Hindlimb muscle (tissue), 1 donor: ENCODE measurements around the gene FAM20C. TPM values are rescaled to one million over a fixed set of nuclear protein-coding genes. Genes with fewer than 3 reads are reported as not detected.

Source experiments
- DNase-seq: peaks from one replicate; pipeline ENCODE4 v3.0.0-alpha.2; 2013
- polyA plus RNA-seq: library from polyadenylated mRNA; unstranded; fragments of 120-200 nt; gene quantifications from one replicate; pipeline ENCODE4 v1.2.1, GENCODE V29; 2013; ENCODE audit not compliant: insufficient read length

The FAM20C gene
- polyA plus RNA-seq, 1 donor, result 41.7 TPM

DNA sequence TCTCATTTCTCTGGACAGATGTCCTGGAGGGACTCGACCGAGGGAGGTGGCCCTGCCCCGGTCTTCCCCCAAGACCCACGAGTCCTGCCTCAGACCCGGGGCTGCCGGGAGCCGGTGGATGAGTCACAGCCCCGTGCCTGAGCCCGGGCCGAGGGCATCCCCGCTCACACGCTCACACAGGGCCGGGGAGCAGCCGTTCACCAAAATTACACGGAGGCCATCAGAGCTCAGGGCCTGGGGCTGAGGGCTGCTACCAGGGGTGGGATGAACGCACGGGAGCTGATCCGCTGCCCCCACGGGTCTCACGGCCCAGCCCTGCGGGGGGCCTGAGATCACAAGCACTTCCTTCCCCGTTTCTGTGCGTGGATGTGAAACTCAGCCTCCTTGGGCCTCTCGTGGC, 17.5 kb downstream of the FAM20C start:
- DNase-seq, result no peak

DNA sequence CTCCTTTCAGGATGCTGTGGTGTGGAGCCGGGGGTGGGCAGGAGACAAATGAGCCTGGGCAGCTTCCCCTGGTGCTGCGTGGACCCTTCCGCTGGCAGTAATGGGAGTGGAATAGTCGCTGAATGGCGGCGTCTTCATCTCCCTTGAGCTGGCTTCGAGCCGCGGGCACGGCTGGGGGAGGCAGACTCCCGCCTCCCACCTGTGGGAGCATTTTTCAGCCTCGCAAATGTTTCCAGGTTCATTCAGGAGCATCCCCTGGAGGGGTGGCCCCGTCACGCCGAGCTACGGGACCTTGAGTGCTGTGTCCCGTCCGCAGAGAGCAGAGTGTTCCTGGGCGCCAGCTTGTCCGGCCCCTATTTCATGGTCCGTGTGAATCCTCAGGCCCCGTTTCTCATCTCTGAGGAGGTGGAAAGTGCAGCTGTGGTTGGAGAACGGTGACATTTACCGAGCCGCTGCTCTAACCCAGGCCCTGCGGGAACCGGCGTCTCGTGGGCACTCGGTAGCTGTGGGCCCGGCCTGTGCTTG, 18.1 kb downstream of the FAM20C start:
- no peak for DNase-seq

DNA sequence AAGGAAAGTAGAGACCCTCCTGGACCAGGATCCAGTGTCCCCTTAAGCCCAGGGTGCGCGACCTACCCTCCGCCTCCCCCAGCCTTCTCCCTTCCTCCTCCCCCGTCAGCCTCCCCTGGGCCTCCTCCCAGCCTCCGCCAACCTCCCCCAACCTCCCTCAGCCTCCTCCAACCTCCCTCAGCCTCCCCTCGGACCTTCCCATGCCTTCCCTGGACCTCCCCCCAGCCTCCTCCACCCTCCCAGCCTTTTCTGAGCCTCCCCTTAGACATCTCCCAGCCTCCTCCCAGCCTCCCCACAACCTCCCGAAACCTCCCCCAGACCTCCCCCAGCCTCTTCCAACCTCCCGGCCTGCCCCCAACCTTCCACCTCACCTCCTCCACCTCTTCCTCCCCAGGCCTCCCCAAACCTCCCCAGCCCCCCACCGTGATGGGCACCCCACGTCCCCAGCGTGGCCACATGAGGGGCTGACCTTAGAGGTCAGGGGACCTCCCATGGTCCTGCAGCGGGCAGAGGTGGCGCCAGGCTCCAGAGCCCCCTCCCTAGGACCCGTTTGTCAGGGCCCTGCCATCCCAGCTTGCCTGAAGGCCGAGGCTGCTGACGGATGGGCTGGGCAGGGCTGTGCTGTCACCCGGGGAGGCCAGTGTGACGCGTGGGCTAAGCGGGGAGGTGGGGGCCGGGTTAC, 18.8 kb downstream of the FAM20C start:
- DNase-seq, result no peak

DNA sequence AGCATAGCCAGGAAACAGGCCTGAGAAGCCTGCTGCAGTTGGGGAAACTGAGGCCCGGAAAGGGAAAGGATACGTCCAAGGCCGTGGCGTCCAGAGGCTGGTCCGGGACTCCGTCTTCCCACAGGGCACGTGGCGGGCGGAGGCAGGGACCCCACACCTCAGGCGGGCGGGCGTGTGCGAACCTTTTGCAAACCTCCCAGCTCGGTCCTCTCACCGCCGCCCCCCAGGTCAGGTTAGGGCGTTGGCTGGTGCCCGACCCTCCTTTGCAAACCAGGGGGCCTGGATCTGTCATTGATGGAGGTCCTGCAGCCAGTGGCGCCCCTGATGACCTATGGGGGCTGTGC, 19.3 kb downstream of the FAM20C start:
- DNase-seq, result no peak

- no peak for DNase-seq
These were observed 20.4 kb downstream of the FAM20C start for GRCh38 chr7:212754-213153.

GRCh38 chr7:213324-213993, 21.1 kb downstream of the FAM20C start:
- DNase-seq, result no peak

- DNase-seq, result no peak
These were observed 22.2 kb downstream of the FAM20C start for GRCh38 chr7:214410-215212.

- peak; percentile 78 for DNase-seq
These were observed 24.3 kb downstream of the FAM20C start for GRCh38 chr7:216360-217300.

GRCh38 chr7:217781-218180, 25.4 kb downstream of the FAM20C start:
- DNase-seq, result no peak

DNA sequence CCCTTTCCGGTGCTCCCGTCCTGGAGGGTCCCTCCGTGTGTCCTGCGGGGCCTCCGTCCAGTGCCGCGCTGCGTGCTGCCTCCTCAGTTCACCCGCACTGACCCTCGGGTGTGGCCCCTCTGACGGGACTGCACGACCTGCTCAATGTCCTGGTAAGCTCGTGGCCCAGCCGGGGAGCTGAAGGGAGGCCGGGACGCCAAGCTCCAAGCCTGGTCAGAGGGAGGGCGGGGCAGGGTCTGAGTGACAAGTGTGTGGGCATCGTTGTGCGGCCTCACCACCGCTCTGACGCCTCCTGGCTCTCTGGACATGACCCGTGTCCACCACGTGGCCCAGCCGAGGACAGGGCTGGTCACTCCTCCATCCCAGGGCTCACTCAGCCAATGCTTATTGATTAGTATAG, 25.9 kb downstream of the FAM20C start:
- no peak for DNase-seq

GRCh38 chr7:218896-219580, 26.7 kb downstream of the FAM20C start:
- DNase-seq, result no peak

DNA sequence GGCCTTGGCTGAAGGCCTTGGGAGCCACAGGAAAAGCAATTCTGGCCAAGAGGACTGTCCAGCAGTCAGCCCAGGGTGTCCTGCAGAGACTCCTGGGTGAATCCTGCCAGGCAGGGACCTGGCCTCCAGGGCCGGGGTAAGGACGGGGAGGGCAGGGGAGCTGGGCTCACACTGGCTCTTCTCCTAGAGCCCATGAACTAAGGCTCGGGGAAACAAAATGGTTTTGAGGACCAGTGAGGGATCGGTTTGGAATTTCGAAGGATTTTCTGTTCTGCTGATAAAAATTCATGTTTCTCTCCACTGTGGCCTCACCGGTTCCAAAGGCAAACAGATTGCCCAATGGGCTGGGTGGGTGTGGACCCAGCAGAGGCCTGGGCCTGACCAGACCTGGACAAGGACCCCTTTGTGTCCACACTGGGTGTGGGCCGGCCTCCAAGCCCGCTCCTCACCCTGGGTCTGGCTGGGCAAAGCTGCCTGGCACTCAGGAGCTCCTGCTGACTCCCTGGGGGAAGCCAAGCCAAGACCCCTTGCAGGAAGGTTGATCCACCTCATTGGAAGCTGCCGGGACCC, 27.3 kb downstream of the FAM20C start:
- no peak for DNase-seq

GRCh38 chr7:220151-220841, 27.9 kb downstream of the FAM20C start:
- DNase-seq, result no peak

GRCh38 chr7:221978-222715, 29.8 kb downstream of the FAM20C start:
- no peak for DNase-seq

DNA sequence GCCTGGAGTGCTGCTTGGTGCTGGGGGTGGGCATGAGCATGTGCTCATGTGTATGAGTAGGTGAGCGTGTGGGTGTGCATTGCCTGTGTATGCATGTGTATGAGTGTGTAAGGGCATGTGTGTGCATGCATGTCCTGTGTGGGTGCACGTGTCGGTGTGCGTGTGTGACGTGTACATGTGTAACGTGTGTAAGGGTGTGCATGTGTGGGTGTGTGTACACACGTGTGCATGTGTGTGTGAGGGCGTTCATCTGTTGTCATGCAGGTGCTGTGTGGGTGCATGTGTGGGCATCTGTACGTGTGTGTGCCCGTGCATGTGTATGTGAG, 30.3 kb downstream of the FAM20C start:
- DNase-seq, result no peak

DNA sequence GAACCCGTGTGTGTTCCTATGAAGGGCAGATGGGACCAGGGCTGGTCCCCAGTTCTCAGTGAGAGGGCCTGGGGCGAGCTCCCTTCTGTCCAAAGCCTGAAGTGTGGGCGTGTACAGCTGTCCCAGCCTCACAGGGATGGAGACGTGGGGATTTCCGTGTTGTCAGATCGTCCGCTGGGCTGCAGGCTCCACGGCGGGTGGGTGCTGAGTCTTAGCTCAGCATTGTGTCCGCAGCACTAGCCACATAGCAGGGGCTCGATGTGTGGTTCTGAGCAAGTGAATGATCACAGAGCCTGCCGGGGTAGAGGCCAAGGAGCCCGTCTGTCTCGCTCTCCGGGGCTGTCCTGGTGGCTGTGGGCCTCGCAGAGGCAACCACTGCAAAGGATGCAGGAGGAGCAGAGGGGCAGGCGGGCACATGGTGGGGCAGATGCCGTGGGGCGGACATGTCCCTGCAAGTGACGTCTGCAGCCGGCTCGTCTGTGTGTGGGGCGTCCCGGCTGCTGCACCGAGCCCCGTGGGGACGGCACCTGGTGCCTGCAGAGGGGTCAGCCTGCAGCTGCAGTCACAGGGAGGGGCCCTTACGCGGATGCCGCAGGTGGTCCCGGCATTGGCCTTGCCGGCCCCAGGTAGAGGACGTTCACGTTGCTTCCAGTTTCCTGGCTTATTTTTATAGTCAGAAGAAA, 30.9 kb downstream of the FAM20C start:
- no peak for DNase-seq

GRCh38 chr7:223861-224260, 31.5 kb downstream of the FAM20C start:
- DNase-seq, result no peak

GRCh38 chr7:226281-226895, 34.0 kb downstream of the FAM20C start:
- no peak for DNase-seq

DNA sequence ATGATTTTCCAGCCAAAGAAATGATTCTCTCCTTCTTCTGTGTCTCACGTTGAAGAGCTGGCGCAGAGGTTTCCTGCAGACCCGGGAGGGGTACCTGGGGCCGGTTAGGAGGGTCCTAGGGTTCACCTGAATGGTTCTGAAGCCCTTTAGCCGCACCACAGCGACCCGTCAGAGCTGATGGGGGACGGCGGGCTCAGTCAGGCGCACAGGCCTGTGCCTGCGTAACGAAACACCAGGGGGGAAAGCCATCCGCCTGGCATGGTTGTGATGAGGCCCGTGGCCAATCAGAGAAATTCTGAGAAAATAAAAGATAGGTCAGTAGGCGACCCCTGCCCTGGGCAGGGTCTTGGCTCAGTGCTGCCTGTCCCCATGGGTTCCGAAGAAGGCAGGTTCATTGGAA, 35.6 kb downstream of the FAM20C start:
- no peak for DNase-seq
